Loucy (cell line): ENCODE measurements around the gene CPA4.

ENCODE experiments used
- H2AFZ ChIP-seq: fragments of 200-600 bp; sonication (generic); 2 replicates; pipeline ENCODE4 v1.6.0; 2016; ENCODE audit warnings: antibody characterized with exemption, mild to moderate bottlenecking, low read length, moderate library complexity
- H3F3A ChIP-seq: fragments of 200-600 bp; 2 replicates; pipeline ENCODE4 v1.6.0; 2016; ENCODE audit warnings: antibody characterized with exemption, low read depth, mild to moderate bottlenecking
- H3K27me3 ChIP-seq: fragments of 200-600 bp; sonication (generic); 2 replicates; pipeline ENCODE4 v1.6.1; 2014; ENCODE audit warnings: low read length, mild to moderate bottlenecking; ENCODE audit not compliant: insufficient read depth, poor library complexity, severe bottlenecking
- H3K36me3 ChIP-seq: fragments of 200-600 bp; sonication (generic); 2 replicates; pipeline ENCODE4 v1.6.1; 2016; ENCODE audit warnings: low read length; ENCODE audit not compliant: insufficient read depth
- H3K4me1 ChIP-seq: fragments of 200-600 bp; sonication (generic); 2 replicates; pipeline ENCODE4 v1.5.1; 2014; ENCODE audit warnings: low read length, mild to moderate bottlenecking; ENCODE audit not compliant: insufficient read depth, poor library complexity, severe bottlenecking
- H3K4me2 ChIP-seq: fragments of 200-600 bp; sonication (generic); 2 replicates; pipeline ENCODE4 v1.6.0; 2014; ENCODE audit warnings: antibody characterized with exemption, low read length, low read depth, mild to moderate bottlenecking; ENCODE audit not compliant: poor library complexity, severe bottlenecking
- H3K4me3 ChIP-seq: fragments of 200-600 bp; sonication (generic); 2 replicates; pipeline ENCODE4 v1.5.1; 2014; ENCODE audit warnings: low read length, mild to moderate bottlenecking, mixed read lengths; ENCODE audit not compliant: poor library complexity, severe bottlenecking
- H3K79me2 ChIP-seq: fragments of 200-600 bp; sonication (generic); 2 replicates; pipeline ENCODE4 v1.6.1; 2014; ENCODE audit warnings: low read length; ENCODE audit not compliant: insufficient read depth
- H3K9ac ChIP-seq: fragments of 200-600 bp; sonication (generic); 2 replicates; pipeline ENCODE4 v1.6.0; 2014; ENCODE audit warnings: mild to moderate bottlenecking, low read depth, low read length, moderate library complexity; ENCODE audit not compliant: poor library complexity, severe bottlenecking
- H3K9me2 ChIP-seq: fragments of 200-600 bp; sonication (generic); replicated peaks from 2 replicates; pipeline ENCODE4 v1.6.1; 2016; ENCODE audit warnings: low read depth, low read length, mixed read lengths
- H3K9me3 ChIP-seq: fragments of 200-600 bp; sonication (generic); 2 replicates; pipeline ENCODE4 v1.6.1; 2014; ENCODE audit warnings: mild to moderate bottlenecking, antibody characterized with exemption, low read length, low read depth; ENCODE audit not compliant: insufficient read depth
- H4K20me1 ChIP-seq: fragments of 200-600 bp; sonication (generic); 2 replicates; pipeline ENCODE4 v1.6.0; 2014; ENCODE audit warnings: antibody characterized with exemption, low read length, mild to moderate bottlenecking; ENCODE audit not compliant: insufficient read depth, poor library complexity, severe bottlenecking
- CTCF ChIP-seq: fragments of 200-600 bp; sonication (generic); conservative IDR thresholded peaks from 2 replicates; pipeline ENCODE4 v1.5.1; 2014; ENCODE audit warnings: mild to moderate bottlenecking, antibody characterized with exemption, low read length
- EZH2phosphoT487 ChIP-seq: fragments of 200-600 bp; IDR thresholded peaks from 2 replicates; pipeline ENCODE4 v1.6.1; 2018; ENCODE audit warnings: antibody characterized with exemption, mild to moderate bottlenecking, moderate library complexity, borderline replicate concordance

CPA4 gene

GRCh38 chr7:130362251-130362816 is 69.4 kb downstream of the CPA4 start:
- Histone ChIP-seq H3K4me2 (no peak overlapping the region), H4K20me1 (no peaks in the 10 kb centered on the region), H3K36me3 (no peaks in the 10 kb centered on the region), H3K9me3 (no peaks in the 10 kb centered on the region), H2AFZ (no peak overlapping the region), H3K9me2 (no peaks in the 10 kb centered on the region), H3K27me3 (no peaks in the 10 kb centered on the region), H3F3A (no peaks in the 10 kb centered on the region), H3K9ac (no peak overlapping the region), H3K79me2 (no peaks in the 10 kb centered on the region), H3K4me1 (peaks cover 8% of the 10 kb centered on the region), H3K4me3 (no peak overlapping the region)
- TF ChIP-seq EZH2phosphoT487 (no peak), CTCF (no peak)

- Histone ChIP-seq H3K9me3 (no peaks in the 10 kb centered on the region), H3K4me2 (no peak overlapping the region), H3K79me2 (no peaks in the 10 kb centered on the region), H3K4me1 (peaks cover 17% of the 10 kb centered on the region), H2AFZ (no peak overlapping the region), H3K4me3 (no peak overlapping the region), H3K27me3 (no peaks in the 10 kb centered on the region), H3K9ac (no peak overlapping the region), H3F3A (no peaks in the 10 kb centered on the region), H3K36me3 (no peaks in the 10 kb centered on the region), H4K20me1 (no peaks in the 10 kb centered on the region), H3K9me2 (no peaks in the 10 kb centered on the region)
- TF ChIP-seq CTCF (no peak), EZH2phosphoT487 (no peak)
Measured at GRCh38 chr7:130363026-130363847, 70.3 kb downstream of the CPA4 start.

- H3F3A ChIP-seq: no peaks in the 10 kb centered on the region
- no peak overlapping the region for H3K4me2 ChIP-seq
- no peaks in the 10 kb centered on the region for H3K9me2 ChIP-seq
- H3K9me3 ChIP-seq: no peaks in the 10 kb centered on the region
- no peak overlapping the region for H3K4me3 ChIP-seq
- H3K27me3 ChIP-seq: no peaks in the 10 kb centered on the region
- no peak overlapping the region for H2AFZ ChIP-seq
- H3K9ac ChIP-seq: no peak overlapping the region
- no peaks in the 10 kb centered on the region for H3K79me2 ChIP-seq
- no peaks in the 10 kb centered on the region for H3K36me3 ChIP-seq
- peaks cover 29% of the 10 kb centered on the region for H3K4me1 ChIP-seq
- H4K20me1 ChIP-seq: no peaks in the 10 kb centered on the region
- no peak for TF ChIP-seq EZH2phosphoT487
- TF ChIP-seq CTCF: no peak
Measured at GRCh38 chr7:130364451-130364850, 71.5 kb downstream of the CPA4 start.
